Activated CD4-positive, CD25-positive, alpha-beta regulatory T cell (primary cell): ENCODE results near the gene CAPN5.

ENCODE experiments used
- DNase-seq, 4 experiments: peaks; one replicate each; lab custom pipeline; 2025; lab: John Stamatoyannopoulos, UW

The CAPN5 gene

GRCh38 chr11:77100166-77101042 lies 33.6 kb downstream of the CAPN5 start:
- DNase-seq, result no peak

GRCh38 chr11:77101043-77101537 lies 34.3 kb downstream of the CAPN5 start:
- DNase-seq, result no peak

GRCh38 chr11:77102246-77103210 lies 35.8 kb downstream of the CAPN5 start, which contains the start of gene OMP:
Gene OMP, plus strand, starts transcription at chr11:77102840. Its CDS starts 0 bp downstream, at chr11:77102840.
- no peak for DNase-seq

- no peak for DNase-seq
Measured at GRCh38 chr11:77103319-77103718, 36.5 kb downstream of the CAPN5 start.

- no peak for DNase-seq
Measured at GRCh38 chr11:77104727-77105126, 38.0 kb downstream of the CAPN5 start.

GRCh38 chr11:77106321-77106720 lies 39.5 kb downstream of the CAPN5 start:
- DNase-seq, result no peak

GRCh38 chr11:77106759-77107158 lies 40.0 kb downstream of the CAPN5 start:
- DNase-seq, result no peak

- DNase-seq, result no peak
Measured at GRCh38 chr11:77107950-77108349, 41.2 kb downstream of the CAPN5 start.

- DNase-seq, result no peak
Measured at GRCh38 chr11:77108436-77108835, 41.7 kb downstream of the CAPN5 start.

GRCh38 chr11:77109236-77110019 lies 42.7 kb downstream of the CAPN5 start:
- no peak for DNase-seq

GRCh38 chr11:77110836-77111235 lies 44.1 kb downstream of the CAPN5 start:
- DNase-seq, result no peak

GRCh38 chr11:77111277-77111676 lies 44.5 kb downstream of the CAPN5 start:
- DNase-seq, result no peak

GRCh38 chr11:77111946-77112345 lies 45.2 kb downstream of the CAPN5 start:
- DNase-seq, result no peak

- no peak for DNase-seq
Measured at GRCh38 chr11:77112641-77113381, 46.0 kb downstream of the CAPN5 start.

GRCh38 chr11:77113382-77114088 lies 46.8 kb downstream of the CAPN5 start:
- DNase-seq, result no peak

GRCh38 chr11:77114089-77114463 lies 47.3 kb downstream of the CAPN5 start:
- no peak for DNase-seq

GRCh38 chr11:77115181-77115611 lies 48.4 kb downstream of the CAPN5 start:
- DNase-seq, result no peak

GRCh38 chr11:77115956-77116355 lies 49.2 kb downstream of the CAPN5 start:
- no peak for DNase-seq

- no peak for DNase-seq
Measured at GRCh38 chr11:77117492-77117891, 50.7 kb downstream of the CAPN5 start.

GRCh38 chr11:77118086-77118485 lies 51.3 kb downstream of the CAPN5 start:
- DNase-seq, result no peak
